HG02610 (cell line): ENCODE results near the gene RIPK4.

Source experiments
- ATAC-seq: cut with Tn5 transposase; IDR thresholded peaks from one replicate; pipeline ENCODE4 v1.9.1; 2021; ENCODE audit warnings: mild to moderate bottlenecking, moderate library complexity; ENCODE audit not compliant: unreplicated experiment

Gene RIPK4

DNA sequence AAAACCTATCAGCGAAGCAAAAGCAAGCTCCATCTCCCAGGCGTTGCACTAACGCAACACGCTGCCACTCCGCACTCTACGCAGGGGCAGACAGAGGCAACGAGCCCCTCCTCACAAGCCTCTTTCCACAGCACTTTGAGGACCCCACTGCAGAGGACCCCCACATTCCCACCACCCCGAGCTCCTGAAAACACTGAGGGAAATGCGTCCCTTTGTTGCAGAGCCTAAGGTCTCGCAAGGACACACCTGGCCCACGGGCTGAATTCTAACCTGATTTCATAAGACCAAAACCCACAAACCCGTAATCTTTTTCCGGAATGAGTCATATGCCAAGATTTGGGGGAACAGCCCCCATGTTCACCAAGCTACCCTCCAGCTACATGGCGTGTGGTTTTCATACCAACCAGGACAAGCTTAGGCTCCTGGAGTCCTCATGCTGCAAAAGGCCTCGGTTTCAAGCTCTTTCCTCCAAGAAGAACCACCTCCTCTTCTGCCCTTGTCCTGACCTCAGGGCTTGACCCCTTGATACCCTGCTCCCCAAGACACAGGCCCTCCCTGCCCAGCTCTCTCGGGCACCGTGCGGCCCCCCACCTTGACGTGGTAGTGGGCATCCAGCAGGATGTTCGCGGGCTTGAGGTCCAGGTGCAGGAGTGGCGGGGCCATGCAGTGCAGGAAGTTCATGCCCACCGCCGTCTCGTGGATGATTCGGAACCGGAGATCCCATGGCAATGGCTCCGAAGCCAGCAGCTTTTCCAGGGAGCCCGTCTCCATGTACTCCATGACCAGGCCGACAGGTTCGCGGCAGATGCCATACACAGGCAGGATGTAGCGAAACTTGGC lies 10.7 kb downstream of the RIPK4 start:
- no peak for ATAC-seq

DNA sequence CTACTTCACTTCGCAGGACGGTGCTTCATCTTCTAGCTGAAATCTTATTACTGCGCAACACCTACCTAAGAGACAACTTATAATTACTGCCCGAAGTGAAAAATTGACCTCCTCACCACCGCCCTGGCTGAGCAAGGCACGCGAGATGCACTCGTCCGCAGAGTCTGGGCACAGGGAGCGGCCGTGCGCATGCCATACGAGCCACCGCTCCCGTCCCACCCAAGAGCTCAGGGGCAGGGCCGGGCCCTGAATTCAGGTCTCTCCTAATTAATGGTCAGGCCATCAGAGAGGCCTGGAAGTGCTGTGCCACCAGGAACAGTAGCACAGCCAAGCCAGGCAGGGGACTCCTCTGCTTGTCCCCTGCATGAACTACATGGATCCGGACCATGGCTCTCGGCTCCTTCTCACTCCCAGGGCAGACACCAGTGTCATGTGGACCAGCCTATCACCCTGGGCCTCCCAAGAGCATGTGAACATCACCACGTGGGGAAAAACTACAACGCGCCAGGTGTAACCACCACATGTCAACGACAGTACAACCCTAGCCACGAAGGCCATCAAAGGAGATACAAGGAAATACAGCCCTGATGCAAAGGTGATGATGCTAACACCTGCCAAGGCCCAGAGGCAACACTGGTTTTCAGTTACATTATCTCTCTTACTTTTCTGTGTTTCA lies 11.5 kb downstream of the RIPK4 start:
- no peak for ATAC-seq

DNA sequence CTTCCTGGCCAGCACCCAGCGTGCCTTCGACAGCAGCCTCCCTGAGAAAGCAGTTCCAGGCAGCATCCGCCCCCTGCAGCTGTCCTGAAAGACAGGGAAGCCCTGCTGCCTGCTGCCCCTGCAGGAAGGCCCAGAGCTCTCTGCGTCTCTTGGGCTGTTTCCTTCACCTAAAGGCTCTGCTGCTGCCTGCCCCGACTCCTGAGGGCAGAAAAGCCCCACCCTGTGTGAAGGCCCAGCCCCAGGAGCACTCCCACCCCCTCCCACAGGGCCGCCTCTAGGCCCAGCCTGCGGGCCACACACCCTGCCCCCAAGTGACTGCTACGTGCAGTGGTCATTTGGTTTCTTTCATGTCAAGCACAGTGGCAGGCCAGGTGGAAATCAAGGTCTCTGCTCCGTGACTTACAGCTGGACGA lies 12.4 kb downstream of the RIPK4 start:
- ATAC-seq, result no peak

- no peak for ATAC-seq
Measured at GRCh38 chr21:41753006-41753898, 13.6 kb downstream of the RIPK4 start.

DNA sequence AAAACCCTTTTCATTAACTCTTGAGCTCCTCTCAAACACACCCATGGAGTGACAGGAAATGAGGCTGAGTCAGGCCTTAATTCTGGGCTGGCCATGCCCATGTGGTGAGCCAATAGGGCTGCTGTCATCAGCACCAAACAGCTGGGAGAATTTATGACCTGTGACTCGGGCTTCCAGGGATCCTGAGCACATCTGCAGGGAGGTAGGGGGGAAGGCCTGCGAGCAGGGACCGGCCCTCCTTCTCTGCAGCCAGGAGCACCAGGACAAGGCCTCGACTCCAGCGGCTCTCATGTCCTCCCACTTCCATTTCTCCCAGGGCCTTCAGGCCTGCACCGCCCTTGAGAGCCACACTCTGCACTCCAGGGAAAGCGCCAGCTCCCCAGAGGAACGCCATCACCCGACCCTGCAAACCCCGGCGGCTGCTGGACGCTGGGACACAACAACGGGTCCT lies 14.6 kb downstream of the RIPK4 start:
- ATAC-seq, result no peak

- ATAC-seq, result no peak
Measured at GRCh38 chr21:41751611-41752011, 15.2 kb downstream of the RIPK4 start.

GRCh38 chr21:41750532-41751151 lies 16.2 kb downstream of the RIPK4 start:
- no peak for ATAC-seq

DNA sequence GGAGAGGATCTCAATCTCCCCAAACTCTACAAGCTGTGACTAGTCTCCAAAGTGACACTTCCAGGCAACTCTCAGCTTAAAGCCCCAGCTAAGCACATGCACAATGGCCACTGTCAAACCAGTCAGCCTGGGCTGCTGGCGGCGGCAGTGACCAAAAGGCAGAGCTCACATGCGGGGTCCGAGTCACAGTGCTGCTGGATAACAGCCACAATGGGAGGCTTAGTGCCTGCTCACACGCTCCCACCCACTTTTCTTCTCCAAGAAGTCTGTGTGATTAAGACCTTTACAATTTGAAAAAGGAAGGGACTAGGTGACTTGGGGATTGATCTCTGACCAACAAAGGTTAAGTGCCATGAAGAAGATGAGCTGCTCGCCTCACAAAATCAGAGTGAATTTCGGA lies 16.8 kb downstream of the RIPK4 start:
- ATAC-seq, result no peak

DNA sequence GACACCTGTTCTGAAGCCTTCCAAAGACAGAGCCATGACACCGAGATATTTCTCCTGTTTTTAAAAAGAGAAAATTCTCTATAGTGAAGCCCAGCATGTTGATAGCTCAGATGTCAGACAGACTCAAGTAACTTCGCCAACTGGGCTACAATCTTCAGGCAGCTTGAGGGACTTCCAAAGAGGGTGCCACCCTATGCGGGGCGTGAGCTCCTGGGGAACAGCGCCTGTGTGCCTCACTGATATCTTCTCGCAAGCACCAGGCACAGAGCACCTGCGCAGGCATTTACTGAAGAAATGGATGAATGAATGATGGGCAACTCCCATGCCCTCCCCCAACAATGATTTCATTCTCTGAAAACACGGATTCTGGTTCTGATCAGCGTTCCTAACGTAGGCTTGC lies 17.6 kb downstream of the RIPK4 start:
- no peak for ATAC-seq

- no peak for ATAC-seq
Measured at GRCh38 chr21:41747943-41748738, 18.7 kb downstream of the RIPK4 start.

DNA sequence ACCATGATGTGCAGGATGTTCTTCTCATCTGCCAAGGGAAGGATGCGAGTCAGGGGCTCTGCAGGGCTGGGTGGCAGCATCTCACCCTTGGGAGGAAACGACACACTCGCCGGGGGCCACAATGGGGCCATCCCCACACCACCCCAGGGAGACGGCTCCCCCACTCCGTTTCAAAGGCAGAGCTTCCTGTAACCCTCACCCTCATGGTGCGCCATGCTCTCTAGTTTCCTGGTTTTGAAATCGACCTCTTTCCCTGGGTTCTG lies 20.2 kb downstream of the RIPK4 start:
- no peak for ATAC-seq

DNA sequence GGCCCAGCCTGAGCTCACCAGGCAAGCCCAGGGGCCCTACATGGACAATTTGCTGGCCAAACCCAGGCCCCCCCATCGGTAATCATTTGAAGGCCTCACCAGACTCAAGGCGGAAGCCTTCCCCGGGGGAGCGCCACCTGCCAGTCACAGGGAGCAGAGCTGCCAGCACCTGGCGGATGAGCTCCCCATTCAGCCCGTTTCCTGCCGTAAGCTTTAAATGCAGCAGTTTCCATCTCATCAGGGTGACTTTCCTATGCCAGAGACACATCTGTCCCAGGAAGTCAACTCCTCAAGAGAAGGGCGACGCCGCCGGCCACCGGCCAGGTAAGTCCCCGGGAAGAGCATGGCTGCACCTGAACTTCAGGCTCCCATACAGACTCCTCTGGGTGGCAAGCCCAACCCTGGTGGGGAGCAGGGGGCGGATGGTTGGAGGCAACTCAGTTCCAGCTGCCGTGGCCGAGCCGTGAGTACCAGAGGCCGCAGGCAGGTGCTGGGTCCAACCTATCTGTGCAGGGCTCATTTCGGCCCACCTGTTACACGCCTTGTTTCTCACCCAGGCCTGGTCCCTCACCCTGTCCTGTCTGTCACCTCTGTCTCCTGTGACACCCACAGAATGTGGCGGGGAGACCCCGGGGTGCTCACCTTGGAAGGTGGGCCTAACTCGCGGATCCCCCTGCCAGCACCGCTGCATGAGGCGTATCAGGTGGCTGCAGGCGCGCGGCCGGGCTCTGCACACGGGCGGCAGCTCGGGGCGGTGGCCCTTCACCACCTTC lies 20.7 kb downstream of the RIPK4 start:
- ATAC-seq, result no peak

DNA sequence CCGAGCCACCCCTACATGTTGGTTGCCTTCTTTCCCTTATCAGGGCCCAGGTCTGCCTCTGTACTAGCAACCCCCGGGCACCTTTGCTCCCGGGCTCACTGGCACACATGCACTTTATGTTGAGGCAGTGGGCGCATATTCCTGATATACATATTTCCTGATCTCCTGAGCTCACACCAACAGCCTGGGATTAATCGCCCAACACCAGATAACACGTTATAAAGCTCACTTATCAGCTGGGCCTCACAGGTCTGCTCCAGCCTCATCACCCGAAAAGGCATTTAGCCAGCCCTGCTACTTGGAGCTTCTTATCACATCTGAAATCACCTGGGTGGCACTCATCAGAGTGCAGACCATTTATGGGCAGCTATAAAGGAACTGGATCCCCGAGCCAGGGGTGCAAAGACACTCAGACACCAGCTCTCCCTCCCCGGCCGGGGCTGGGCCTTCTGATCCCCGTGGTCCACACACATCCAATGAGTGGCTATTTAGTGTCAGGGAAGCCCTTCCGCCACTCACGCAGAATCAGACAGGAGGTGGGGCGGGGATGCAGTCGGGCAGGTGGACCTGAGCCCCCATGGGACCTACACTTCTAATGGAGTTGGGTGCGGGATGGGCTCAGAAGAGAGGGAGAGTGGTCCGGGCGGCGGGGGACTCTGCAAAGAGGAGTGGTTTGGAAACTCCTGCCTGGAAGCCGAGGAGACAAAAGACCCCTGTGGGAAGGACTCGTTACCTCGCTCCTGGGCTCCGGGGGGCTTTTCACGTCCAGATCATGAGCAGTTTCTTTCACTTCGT lies 21.6 kb downstream of the RIPK4 start:
- no peak for ATAC-seq

DNA sequence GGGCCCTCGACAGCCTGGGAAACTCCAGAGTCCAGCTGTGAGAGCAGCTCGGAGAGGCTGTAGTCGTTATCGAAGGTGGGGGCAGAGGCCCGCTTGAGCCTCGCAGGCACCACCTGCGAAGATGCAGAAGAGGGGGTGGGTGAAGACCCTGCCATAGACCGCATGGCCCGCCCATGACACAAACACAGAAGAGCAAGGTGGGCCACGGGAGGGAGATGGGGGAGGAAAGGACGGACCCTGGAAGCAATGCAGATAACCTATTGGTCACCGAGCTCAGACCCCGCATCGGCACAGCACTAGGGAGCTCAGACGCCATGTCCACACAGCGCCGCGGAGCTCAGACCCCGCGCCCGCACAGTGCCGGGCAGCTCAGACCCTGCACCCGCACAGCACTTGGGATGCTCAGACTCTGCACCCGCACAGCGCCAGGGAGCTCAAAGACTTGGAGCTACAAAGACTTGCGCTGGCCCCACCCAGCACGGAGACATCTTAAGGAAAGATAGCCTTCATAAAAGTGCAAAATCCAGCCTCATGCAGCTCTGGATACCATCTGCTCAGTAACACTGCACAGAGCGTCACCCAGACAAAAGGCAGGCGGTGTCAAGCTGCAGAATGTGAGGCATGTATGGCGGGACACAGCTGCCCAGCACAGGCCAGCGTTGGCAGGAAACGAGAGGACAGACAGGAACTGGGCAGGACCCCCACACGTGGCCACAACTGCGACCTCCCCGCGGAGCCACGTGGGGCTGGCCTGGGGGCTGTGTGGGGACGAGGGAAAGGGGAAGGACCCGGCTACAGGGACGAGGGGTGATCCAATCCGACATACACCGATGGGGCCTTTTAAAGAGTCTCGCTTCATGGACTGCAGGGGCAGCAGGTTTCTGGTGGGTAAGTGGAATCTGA lies 22.6 kb downstream of the RIPK4 start:
- no peak for ATAC-seq

DNA sequence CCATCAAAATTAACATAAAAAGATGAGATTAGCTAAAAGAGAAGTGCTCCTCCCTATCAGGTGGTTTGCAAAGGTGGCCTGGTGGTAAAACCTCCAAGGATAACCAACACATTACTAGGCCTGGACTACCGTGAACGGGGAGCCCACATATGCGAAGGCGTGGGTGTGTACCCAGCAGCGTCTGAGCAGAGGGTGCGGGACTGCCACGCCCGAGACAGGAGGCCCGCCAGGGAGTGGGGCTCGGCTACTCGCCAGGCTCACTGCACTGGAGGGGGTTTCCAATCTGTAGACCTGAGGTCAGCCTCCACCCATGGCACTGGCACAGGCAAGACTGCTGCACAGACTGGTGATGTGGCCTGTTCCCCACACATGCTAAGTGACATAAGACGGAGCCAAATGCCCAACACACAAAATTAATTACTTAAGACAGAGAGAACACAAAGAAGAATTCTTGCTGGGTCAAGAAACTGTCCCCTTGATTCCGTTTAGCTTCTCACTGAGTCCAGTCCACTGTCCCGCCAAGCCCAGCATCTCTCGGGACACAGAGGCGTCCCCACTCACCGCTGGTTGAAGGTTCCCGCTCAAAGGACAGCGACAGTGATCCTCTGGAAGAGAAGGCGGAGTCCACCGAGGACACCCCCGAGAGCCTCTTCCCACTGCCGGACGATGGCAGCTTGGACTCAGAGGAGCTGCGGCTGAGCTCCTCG lies 23.4 kb downstream of the RIPK4 start:
- ATAC-seq, result no peak

- ATAC-seq, result no peak
Measured at GRCh38 chr21:41742073-41742875, 24.6 kb downstream of the RIPK4 start.
